ENCODE results near the gene ASIC2. TPM values are rescaled to one million over a fixed set of nuclear protein-coding genes. Genes with fewer than 3 reads are reported as not detected.

ASIC2 gene
- total and polyA plus RNA-seq, 10 donors = not detected

DNA sequence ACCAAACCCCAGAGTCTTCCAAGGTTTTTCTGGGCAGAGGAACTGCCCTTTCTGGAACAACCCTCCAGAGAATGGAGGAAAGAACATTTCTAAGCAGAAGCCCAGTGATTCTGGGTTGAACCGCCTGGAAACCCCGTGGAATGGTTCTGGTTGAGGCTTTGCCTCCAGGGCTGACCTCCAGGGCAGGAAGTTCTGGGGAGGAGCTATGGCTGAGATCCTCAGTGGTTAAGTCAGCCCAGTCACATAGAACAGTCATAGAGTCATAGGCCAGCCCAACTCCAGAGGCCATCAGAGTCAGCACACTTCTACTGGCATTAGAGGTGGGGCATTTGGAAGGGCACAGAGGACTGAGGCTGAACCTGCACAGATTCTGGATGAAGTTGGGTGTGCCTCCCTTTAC lies 235.5 kb downstream of the ASIC2 start:
- Histone ChIP-seq H3K4me1 (no peaks in the 10 kb centered on the region), H3K4me3 (no peak overlapping the region), H3K9me3 (peaks cover 0 to 6% (median 0%) of the 10 kb centered on the region in 8 donors), H3K27me3 (replicated peaks in 1 of 7) (peaks cover 0 to 11% (median 0%) of the 10 kb centered on the region in 7 donors), H3K36me3 (no peaks in the 10 kb centered on the region), H3K27ac (no peak overlapping the region)
- no peak for TF ChIP-seq POLR2A (IDR thresholded peaks at IDR 0.05)
- no peak for TF ChIP-seq POLR2AphosphoS5 (IDR thresholded peaks at IDR 0.05)
- TF ChIP-seq, protein P1, sequence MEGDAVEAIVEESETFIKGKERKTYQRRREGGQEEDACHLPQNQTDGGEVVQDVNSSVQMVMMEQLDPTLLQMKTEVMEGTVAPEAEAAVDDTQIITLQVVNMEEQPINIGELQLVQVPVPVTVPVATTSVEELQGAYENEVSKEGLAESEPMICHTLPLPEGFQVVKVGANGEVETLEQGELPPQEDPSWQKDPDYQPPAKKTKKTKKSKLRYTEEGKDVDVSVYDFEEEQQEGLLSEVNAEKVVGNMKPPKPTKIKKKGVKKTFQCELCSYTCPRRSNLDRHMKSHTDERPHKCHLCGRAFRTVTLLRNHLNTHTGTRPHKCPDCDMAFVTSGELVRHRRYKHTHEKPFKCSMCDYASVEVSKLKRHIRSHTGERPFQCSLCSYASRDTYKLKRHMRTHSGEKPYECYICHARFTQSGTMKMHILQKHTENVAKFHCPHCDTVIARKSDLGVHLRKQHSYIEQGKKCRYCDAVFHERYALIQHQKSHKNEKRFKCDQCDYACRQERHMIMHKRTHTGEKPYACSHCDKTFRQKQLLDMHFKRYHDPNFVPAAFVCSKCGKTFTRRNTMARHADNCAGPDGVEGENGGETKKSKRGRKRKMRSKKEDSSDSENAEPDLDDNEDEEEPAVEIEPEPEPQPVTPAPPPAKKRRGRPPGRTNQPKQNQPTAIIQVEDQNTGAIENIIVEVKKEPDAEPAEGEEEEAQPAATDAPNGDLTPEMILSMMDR (IDR thresholded peaks at IDR 0.05 in 8 of 11, conservative IDR thresholded peaks at IDR 0.05 in 3 of 11) = no peak
- intact Hi-C loops (cut with DNase I; ENCODE audit: low total_unique reads) = no loop called here
- WGBS, 5 donors = 73 to 90% (median 83%) methylated on average over 2 of the region's 2 CpGs
- no peak for DNase-seq

DNA sequence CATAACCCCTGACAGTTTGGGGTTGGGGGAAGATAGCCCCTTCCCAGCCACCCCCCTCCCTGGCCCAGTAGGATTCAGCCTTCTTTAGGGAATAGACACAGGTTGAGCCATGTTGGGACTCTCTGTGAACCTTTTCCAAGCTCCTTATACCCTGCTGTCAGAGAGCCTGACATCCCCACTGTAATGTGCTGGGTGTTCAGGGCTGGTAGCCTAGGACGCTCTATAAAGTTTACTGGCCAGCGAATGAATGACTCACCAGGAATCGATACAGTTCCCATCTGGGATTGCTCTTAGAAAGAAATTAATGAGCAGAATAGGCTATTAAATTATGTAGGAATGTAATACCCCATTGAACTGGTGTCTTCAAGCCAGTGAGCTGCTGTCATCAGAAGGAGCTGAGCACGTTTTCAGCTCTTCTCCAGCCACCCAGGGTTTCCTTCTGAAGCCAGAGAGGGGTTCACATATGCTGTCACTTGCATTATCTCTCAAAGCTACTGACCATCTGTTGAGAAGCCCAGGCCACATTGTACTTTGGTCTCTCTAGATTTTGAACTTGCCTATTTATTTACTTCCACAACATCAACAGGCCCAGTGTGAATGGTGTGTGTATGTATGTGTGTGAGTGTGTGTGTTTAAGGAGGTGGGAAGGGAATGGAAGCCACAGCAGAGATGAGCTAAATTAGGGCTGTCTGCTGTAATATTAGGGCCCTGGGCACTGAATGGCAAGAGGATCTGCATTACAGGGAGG lies 236.5 kb downstream of the ASIC2 start:
- Histone ChIP-seq H3K9me3 (peaks cover 0 to 6% (median 0%) of the 10 kb centered on the region in 8 donors), H3K27me3 (replicated peaks in 1 of 7) (peaks cover 0 to 11% (median 0%) of the 10 kb centered on the region in 7 donors), H3K4me3 (no peak overlapping the region), H3K36me3 (no peaks in the 10 kb centered on the region), H3K4me1 (no peaks in the 10 kb centered on the region), H3K27ac (peak overlapping the region in 3 of 8 donors; percentile 23 to 64 (median 42))
- DNase-seq = no peak
- 75 to 82% (median 80%) methylated on average over 4 of the region's 4 CpGs for WGBS, 5 donors
- TF ChIP-seq POLR2A (IDR thresholded peaks at IDR 0.05) (no peak), POLR2AphosphoS5 (IDR thresholded peaks at IDR 0.05) (no peak)
- intact Hi-C loops (cut with DNase I; ENCODE audit: low total_unique reads) = no loop called here

DNA sequence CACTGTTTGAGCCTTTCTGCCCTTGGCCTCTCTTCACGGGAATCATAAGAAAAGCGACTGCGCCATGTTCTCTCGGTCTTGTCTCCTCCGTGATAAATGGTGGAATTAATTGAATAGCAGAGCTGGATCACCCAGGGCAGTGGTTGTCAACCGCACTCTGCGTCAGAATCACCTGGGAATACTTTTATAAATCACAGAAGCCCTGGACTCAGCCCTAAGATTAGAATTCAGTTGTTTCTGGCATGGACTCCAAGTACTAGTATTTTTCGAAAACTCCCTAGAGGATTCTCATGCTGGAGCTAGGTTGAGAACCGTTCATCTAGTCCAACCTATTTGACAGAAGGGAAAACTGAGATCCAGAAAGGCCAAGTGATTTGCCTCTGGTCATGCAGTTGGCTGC lies 237.3 kb downstream of the ASIC2 start:
- Histone ChIP-seq H3K4me3 (no peak overlapping the region), H3K36me3 (no peaks in the 10 kb centered on the region), H3K9me3 (peaks cover 0 to 6% (median 0%) of the 10 kb centered on the region in 8 donors), H3K4me1 (no peaks in the 10 kb centered on the region), H3K27me3 (replicated peaks in 1 of 7) (peaks cover 0 to 11% (median 0%) of the 10 kb centered on the region in 7 donors), H3K27ac (peak overlapping the region in 5 of 8 donors; percentile 23 to 64 (median 42))
- WGBS, 5 donors = 84 to 95% (median 89%) methylated on average over 9 of the region's 9 CpGs
- no peak for DNase-seq
- intact Hi-C loops (cut with DNase I; ENCODE audit: low total_unique reads) = no loop called here
- TF ChIP-seq POLR2A (IDR thresholded peaks at IDR 0.05) (no peak), POLR2AphosphoS5 (IDR thresholded peaks at IDR 0.05) (no peak)
- TF ChIP-seq, protein P1 (IDR thresholded peaks at IDR 0.05 in 8 of 11, conservative IDR thresholded peaks at IDR 0.05 in 3 of 11) = no peak

DNA sequence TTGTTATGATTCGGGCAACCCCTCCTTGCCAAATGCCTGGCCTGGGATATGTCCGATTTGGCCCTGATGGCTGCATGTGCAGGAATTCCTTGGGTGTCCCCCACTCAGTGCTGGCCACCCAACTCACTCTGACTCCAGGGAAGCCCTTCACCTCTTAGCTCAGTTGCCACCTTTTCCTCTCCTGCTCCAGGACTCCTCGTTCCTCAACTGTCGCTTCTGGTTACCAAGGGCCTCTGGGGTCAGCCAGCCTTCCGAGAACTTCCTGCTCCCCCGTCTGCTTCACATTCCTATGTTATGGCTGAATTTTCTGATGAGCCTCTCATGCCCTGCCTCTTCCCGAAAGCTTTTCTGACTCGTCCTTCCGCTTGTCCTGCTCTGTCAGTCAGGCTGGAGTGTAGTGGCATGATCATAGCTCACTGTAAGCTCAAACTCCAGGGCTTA lies 237.9 kb downstream of the ASIC2 start:
- no peak for DNase-seq
- no peak overlapping the region for H3K4me3 ChIP-seq
- peak overlapping the region in 6 of 8 donors; percentile 8 to 64 (median 46) for H3K27ac ChIP-seq
- peaks cover 0 to 11% (median 0%) of the 10 kb centered on the region in 7 donors for H3K27me3 ChIP-seq (replicated peaks in 1 of 7)
- H3K9me3 ChIP-seq = peaks cover 0 to 1% (median 0%) of the 10 kb centered on the region in 8 donors
- H3K4me1 ChIP-seq = no peaks in the 10 kb centered on the region
- H3K36me3 ChIP-seq = no peaks in the 10 kb centered on the region
- 49 to 60% (median 54%) methylated on average over 9 of the region's 9 CpGs for WGBS, 5 donors
- intact Hi-C loops (cut with DNase I; ENCODE audit: low total_unique reads) = no loop called here
- TF ChIP-seq POLR2AphosphoS5 (IDR thresholded peaks at IDR 0.05) = peak in 1 of 3 donors; percentile 43
- TF ChIP-seq, protein P1 (IDR thresholded peaks at IDR 0.05 in 8 of 11, conservative IDR thresholded peaks at IDR 0.05 in 3 of 11) = no peak
